Stomach (tissue), 4 donors: Measurements from ENCODE around the gene KIZ.

Experiments used
- EP300 ChIP-seq: sonication (generic); formaldehyde crosslinking; IDR thresholded peaks from one replicate; pipeline ENCODE4 v1.6.1; 2017; ENCODE audit warnings: antibody characterized with exemption
- POLR2A ChIP-seq, 4 donors: fragments of 450-650 bp; IDR thresholded peaks; one replicate each; pipeline ENCODE4 v1.6.1; 2016; ENCODE audit warnings: antibody characterized with exemption in 4 of 4, control low read depth in 2 of 4, mild to moderate bottlenecking in 1 of 4, moderate library complexity in 1 of 4
- TF ChIP-seq, protein P1 (sequence below), 7 experiments: fragments of 450-650 bp in 4 of 7; fragments of 200-600 bp in 3 of 7; sonication (generic) in 3 of 7; IDR thresholded peaks; one replicate each; pipeline ENCODE4 v1.5.1; 2016 to 2019; ENCODE audit warnings: antibody characterized with exemption in 7 of 7, control low read depth in 2 of 7, mild to moderate bottlenecking in 1 of 7

DNA sequence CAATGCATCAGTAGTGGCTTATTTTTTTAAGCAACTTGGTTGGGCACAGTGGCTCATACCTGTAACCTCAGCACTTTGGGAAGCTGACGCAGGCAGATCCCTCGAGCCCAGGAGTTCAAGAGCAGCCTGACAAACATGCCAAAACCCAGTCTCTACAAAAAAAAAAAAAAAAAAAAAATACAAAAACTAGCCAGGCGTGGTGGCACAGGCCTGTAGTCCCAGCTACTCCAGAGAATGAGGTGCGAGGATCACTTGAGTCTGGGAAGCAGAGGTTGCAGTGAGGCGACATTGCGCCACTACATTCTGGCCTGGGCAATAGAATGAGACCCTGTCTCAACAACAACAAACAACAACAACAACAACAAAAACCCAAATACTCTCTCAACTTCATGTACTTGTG is 132.5 kb downstream of the KIZ start:
- TF ChIP-seq, protein P1, sequence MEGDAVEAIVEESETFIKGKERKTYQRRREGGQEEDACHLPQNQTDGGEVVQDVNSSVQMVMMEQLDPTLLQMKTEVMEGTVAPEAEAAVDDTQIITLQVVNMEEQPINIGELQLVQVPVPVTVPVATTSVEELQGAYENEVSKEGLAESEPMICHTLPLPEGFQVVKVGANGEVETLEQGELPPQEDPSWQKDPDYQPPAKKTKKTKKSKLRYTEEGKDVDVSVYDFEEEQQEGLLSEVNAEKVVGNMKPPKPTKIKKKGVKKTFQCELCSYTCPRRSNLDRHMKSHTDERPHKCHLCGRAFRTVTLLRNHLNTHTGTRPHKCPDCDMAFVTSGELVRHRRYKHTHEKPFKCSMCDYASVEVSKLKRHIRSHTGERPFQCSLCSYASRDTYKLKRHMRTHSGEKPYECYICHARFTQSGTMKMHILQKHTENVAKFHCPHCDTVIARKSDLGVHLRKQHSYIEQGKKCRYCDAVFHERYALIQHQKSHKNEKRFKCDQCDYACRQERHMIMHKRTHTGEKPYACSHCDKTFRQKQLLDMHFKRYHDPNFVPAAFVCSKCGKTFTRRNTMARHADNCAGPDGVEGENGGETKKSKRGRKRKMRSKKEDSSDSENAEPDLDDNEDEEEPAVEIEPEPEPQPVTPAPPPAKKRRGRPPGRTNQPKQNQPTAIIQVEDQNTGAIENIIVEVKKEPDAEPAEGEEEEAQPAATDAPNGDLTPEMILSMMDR (IDR thresholded peaks at IDR 0.05), result no peak
- no peak for TF ChIP-seq EP300
- no peak for TF ChIP-seq POLR2A (IDR thresholded peaks at IDR 0.05)
